GM23338 (cell line): ENCODE data around the gene PRSS2. TPM values are rescaled to one million over a fixed set of nuclear protein-coding genes. Genes with fewer than 3 reads are reported as not detected.

Experiments used
- ATAC-seq: fragments of 200-7000 bp; cut with Tn5 transposase; 3 replicates; pipeline ENCODE4 v1.9.1; 2020
- DNase-seq: peaks from one replicate; pipeline ENCODE4 v3.0.0-alpha.2; 2015; ENCODE audit warnings: low spot score
- H2AFZ ChIP-seq: fragments of 200-600 bp; sonication (generic); 2 replicates; pipeline ENCODE4 v1.8.0; 2016; ENCODE audit warnings: antibody characterized with exemption, mild to moderate bottlenecking, moderate library complexity
- H3F3A ChIP-seq: fragments of 200-600 bp; sonication (generic); replicated peaks from 2 replicates; pipeline ENCODE4 v1.8.0; 2017; ENCODE audit warnings: antibody characterized with exemption, mixed run types, low read depth
- H3K27ac ChIP-seq: fragments of 200-600 bp; sonication (generic); 2 replicates; pipeline ENCODE4 v1.6.1; 2016; ENCODE audit warnings: low read depth
- H3K27me3 ChIP-seq: fragments of 200-600 bp; sonication (generic); 2 replicates; pipeline ENCODE4 v1.8.0; 2016; ENCODE audit warnings: mild to moderate bottlenecking, mixed run types, moderate library complexity; ENCODE audit not compliant: insufficient read depth
- H3K36me3 ChIP-seq: fragments of 200-600 bp; sonication (generic); 2 replicates; pipeline ENCODE4 v1.8.0; 2016; ENCODE audit warnings: mild to moderate bottlenecking; ENCODE audit not compliant: insufficient read depth
- H3K4me1 ChIP-seq: fragments of 200-600 bp; sonication (generic); 2 replicates; pipeline ENCODE4 v1.8.0; 2016; ENCODE audit warnings: mild to moderate bottlenecking, moderate library complexity; ENCODE audit not compliant: insufficient read depth
- H3K4me2 ChIP-seq: fragments of 200-600 bp; sonication (generic); 2 replicates; pipeline ENCODE4 v1.7.1; 2017; ENCODE audit warnings: mixed run types
- H3K4me3 ChIP-seq: fragments of 200-600 bp; sonication (generic); 2 replicates; pipeline ENCODE4 v1.6.1; 2016; ENCODE audit warnings: mixed run types
- H3K79me2 ChIP-seq: fragments of 200-600 bp; sonication (generic); replicated peaks from 2 replicates; pipeline ENCODE4 v1.8.0; 2017; ENCODE audit warnings: mild to moderate bottlenecking; ENCODE audit not compliant: insufficient read depth
- H3K9me2 ChIP-seq: fragments of 200-600 bp; sonication (generic); 2 replicates; pipeline ENCODE4 v1.8.0; 2017; ENCODE audit not compliant: insufficient read depth
- H4K20me1 ChIP-seq: fragments of 200-600 bp; sonication (generic); replicated peaks from 2 replicates; pipeline ENCODE4 v1.8.0; 2017; ENCODE audit warnings: mild to moderate bottlenecking; ENCODE audit not compliant: insufficient read depth
- H3K27ac Mint-ChIP-seq: 2 replicates; pipeline ENCODE4 v1.8.0; 2020; ENCODE audit warnings: inconsistent platforms, mild to moderate bottlenecking, moderate library complexity, mixed read lengths
- H3K27me3 Mint-ChIP-seq: 3 replicates; pipeline ENCODE4 v1.8.0; 2022; ENCODE audit warnings: low read depth, mild to moderate bottlenecking, moderate library complexity, mixed read lengths, inconsistent platforms; ENCODE audit not compliant: insufficient read depth, poor library complexity
- H3K36me3 Mint-ChIP-seq: 3 replicates; pipeline ENCODE4 v1.8.0; 2021; ENCODE audit warnings: low read depth, mild to moderate bottlenecking, inconsistent platforms, moderate library complexity, mixed read lengths
- H3K4me1 Mint-ChIP-seq: 3 replicates; pipeline ENCODE4 v1.8.0; 2020; ENCODE audit warnings: mild to moderate bottlenecking, inconsistent platforms, mixed read lengths
- H3K4me3 Mint-ChIP-seq: 3 replicates; pipeline ENCODE4 v1.8.0; 2021; ENCODE audit warnings: moderate library complexity, mild to moderate bottlenecking, inconsistent platforms, mixed read lengths
- H3K9me3 Mint-ChIP-seq: 3 replicates; pipeline ENCODE4 v1.8.0; 2020; ENCODE audit warnings: moderate library complexity, mild to moderate bottlenecking, inconsistent platforms, mixed read lengths
- EZH2phosphoT487 ChIP-seq: fragments of 200-600 bp; sonication (generic); IDR thresholded peaks from one replicate; pipeline ENCODE4 v1.8.1; 2018; ENCODE audit warnings: antibody characterized with exemption; ENCODE audit not compliant: unreplicated experiment
- JUNB ChIP-seq: IDR thresholded peaks from one replicate; pipeline ENCODE4 v1.6.1; 2016; ENCODE audit warnings: antibody characterized with exemption; ENCODE audit not compliant: unreplicated experiment
- NANOG ChIP-seq: IDR thresholded peaks from 2 replicates; pipeline ENCODE4 v1.6.1; 2016; ENCODE audit warnings: antibody characterized with exemption, borderline replicate concordance
- POLR2AphosphoS5 ChIP-seq: IDR thresholded peaks from 2 replicates; pipeline ENCODE4 v1.6.1; 2016; ENCODE audit warnings: antibody characterized with exemption, low read depth
- STAT1 ChIP-seq: IDR thresholded peaks from one replicate; pipeline ENCODE4 v1.6.1; 2016; ENCODE audit warnings: antibody characterized with exemption; ENCODE audit not compliant: unreplicated experiment
- ZNF114 ChIP-seq: fragments of 250-450 bp; sonication (Bioruptor Pico); IDR thresholded peaks from 2 replicates; pipeline ENCODE4 v1.5.0; 2020; ENCODE audit warnings: mild to moderate bottlenecking, moderate library complexity
- polyA plus RNA-seq: library from polyadenylated mRNA; unstranded; fragments of >200 nt; fragmentation: Nextera tagmentation; extraction: Ambion mirVana; gene quantifications from 2 replicates; pipeline ENCODE4 v1.2.1, GENCODE V29; 2016
- total RNA-seq: library from RNA; depleted of rRNA; stranded (reverse); fragments of >200 nt; shearing (Covaris generic); gene quantifications from 2 replicates; pipeline ENCODE4 v1.2.3, GENCODE V29; 2014
- TF ChIP-seq, protein P1 (sequence below), 2 experiments: fragments of 200-600 bp in 1 of 2; sonication (generic) in 1 of 2; conservative IDR thresholded peaks; 2 replicates each; pipeline versions ENCODE4 v1.5.1 to v1.6.1; 2016 to 2017; ENCODE audit warnings: antibody characterized with exemption in 2 of 2, low read depth in 2 of 2, mild to moderate bottlenecking in 2 of 2, moderate library complexity in 1 of 2
- TF ChIP-seq, protein P2 (sequence below): fragments of 250-450 bp; sonication (Bioruptor Pico); IDR thresholded peaks from 2 replicates; pipeline ENCODE4 v1.5.0; 2020; ENCODE audit warnings: mild to moderate bottlenecking, moderate library complexity
- TF ChIP-seq, protein P3 (sequence below): IDR thresholded peaks from 2 replicates; pipeline ENCODE4 v1.6.1; 2016; ENCODE audit warnings: antibody characterized with exemption

PRSS2 gene
- total and polyA plus RNA-seq, 2 experiments from 2014 or later = not detected

DNA sequence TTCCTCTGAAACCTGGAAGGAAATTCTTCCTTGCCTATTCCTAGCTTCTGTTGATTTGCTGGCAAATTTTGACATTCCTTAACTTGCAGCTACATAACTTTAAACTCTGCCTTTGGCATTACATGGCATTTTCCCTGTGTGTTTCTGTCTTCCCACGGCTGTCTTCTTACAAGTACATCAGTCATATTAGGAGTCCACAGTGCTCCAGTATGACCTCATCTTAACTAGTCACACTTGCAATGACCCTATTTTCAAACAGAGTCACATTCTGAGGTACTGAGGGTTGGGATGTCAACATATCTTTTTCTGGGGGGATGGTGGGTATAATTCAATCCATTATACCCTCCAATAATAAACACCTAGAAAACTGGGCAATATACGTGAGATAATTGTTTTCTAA, 46.7 kb downstream of the PRSS2 start:
- H3K27ac Mint-ChIP-seq = no peak overlapping the region
- TF ChIP-seq, protein P1, sequence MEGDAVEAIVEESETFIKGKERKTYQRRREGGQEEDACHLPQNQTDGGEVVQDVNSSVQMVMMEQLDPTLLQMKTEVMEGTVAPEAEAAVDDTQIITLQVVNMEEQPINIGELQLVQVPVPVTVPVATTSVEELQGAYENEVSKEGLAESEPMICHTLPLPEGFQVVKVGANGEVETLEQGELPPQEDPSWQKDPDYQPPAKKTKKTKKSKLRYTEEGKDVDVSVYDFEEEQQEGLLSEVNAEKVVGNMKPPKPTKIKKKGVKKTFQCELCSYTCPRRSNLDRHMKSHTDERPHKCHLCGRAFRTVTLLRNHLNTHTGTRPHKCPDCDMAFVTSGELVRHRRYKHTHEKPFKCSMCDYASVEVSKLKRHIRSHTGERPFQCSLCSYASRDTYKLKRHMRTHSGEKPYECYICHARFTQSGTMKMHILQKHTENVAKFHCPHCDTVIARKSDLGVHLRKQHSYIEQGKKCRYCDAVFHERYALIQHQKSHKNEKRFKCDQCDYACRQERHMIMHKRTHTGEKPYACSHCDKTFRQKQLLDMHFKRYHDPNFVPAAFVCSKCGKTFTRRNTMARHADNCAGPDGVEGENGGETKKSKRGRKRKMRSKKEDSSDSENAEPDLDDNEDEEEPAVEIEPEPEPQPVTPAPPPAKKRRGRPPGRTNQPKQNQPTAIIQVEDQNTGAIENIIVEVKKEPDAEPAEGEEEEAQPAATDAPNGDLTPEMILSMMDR (conservative IDR thresholded peaks at IDR 0.05; ENCODE audit: low read depth in 2 of 2) = no peak
- TF ChIP-seq JUNB (no peak), STAT1 (no peak), NANOG (no peak), POLR2AphosphoS5 (no peak), EZH2phosphoT487 (no peak), ZNF114 (CRISPR knock-in tag) (no peak)
- TF ChIP-seq, protein P2, sequence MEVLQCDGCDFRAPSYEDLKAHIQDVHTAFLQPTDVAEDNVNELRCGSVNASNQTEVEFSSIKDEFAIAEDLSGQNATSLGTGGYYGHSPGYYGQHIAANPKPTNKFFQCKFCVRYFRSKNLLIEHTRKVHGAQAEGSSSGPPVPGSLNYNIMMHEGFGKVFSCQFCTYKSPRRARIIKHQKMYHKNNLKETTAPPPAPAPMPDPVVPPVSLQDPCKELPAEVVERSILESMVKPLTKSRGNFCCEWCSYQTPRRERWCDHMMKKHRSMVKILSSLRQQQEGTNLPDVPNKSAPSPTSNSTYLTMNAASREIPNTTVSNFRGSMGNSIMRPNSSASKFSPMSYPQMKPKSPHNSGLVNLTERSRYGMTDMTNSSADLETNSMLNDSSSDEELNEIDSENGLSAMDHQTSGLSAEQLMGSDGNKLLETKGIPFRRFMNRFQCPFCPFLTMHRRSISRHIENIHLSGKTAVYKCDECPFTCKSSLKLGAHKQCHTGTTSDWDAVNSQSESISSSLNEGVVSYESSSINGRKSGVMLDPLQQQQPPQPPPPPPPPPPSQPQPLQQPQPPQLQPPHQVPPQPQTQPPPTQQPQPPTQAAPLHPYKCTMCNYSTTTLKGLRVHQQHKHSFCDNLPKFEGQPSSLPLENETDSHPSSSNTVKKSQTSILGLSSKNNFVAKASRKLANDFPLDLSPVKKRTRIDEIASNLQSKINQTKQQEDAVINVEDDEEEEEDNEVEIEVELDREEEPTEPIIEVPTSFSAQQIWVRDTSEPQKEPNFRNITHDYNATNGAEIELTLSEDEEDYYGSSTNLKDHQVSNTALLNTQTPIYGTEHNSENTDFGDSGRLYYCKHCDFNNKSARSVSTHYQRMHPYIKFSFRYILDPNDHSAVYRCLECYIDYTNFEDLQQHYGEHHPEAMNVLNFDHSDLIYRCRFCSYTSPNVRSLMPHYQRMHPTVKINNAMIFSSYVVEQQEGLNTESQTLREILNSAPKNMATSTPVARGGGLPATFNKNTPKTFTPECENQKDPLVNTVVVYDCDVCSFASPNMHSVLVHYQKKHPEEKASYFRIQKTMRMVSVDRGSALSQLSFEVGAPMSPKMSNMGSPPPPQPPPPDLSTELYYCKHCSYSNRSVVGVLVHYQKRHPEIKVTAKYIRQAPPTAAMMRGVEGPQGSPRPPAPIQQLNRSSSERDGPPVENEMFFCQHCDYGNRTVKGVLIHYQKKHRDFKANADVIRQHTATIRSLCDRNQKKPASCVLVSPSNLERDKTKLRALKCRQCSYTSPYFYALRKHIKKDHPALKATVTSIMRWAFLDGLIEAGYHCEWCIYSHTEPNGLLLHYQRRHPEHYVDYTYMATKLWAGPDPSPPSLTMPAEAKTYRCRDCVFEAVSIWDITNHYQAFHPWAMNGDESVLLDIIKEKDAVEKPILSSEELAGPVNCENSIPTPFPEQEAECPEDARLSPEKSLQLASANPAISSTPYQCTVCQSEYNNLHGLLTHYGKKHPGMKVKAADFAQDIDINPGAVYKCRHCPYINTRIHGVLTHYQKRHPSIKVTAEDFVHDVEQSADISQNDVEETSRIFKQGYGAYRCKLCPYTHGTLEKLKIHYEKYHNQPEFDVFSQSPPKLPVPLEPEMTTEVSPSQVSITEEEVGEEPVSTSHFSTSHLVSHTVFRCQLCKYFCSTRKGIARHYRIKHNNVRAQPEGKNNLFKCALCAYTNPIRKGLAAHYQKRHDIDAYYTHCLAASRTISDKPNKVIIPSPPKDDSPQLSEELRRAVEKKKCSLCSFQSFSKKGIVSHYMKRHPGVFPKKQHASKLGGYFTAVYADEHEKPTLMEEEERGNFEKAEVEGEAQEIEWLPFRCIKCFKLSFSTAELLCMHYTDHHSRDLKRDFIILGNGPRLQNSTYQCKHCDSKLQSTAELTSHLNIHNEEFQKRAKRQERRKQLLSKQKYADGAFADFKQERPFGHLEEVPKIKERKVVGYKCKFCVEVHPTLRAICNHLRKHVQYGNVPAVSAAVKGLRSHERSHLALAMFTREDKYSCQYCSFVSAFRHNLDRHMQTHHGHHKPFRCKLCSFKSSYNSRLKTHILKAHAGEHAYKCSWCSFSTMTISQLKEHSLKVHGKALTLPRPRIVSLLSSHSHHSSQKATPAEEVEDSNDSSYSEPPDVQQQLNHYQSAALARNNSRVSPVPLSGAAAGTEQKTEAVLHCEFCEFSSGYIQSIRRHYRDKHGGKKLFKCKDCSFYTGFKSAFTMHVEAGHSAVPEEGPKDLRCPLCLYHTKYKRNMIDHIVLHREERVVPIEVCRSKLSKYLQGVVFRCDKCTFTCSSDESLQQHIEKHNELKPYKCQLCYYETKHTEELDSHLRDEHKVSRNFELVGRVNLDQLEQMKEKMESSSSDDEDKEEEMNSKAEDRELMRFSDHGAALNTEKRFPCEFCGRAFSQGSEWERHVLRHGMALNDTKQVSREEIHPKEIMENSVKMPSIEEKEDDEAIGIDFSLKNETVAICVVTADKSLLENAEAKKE (CRISPR knock-in tag) = no peak
- TF ChIP-seq, protein P3, sequence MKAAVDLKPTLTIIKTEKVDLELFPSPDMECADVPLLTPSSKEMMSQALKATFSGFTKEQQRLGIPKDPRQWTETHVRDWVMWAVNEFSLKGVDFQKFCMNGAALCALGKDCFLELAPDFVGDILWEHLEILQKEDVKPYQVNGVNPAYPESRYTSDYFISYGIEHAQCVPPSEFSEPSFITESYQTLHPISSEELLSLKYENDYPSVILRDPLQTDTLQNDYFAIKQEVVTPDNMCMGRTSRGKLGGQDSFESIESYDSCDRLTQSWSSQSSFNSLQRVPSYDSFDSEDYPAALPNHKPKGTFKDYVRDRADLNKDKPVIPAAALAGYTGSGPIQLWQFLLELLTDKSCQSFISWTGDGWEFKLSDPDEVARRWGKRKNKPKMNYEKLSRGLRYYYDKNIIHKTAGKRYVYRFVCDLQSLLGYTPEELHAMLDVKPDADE = no peak
- H3K4me3 Mint-ChIP-seq = no peak overlapping the region
- peaks cover 6% of the 10 kb centered on the region for H3K9me3 Mint-ChIP-seq
- DNase-seq = no peak
- H3K9me2 ChIP-seq = no peaks in the 10 kb centered on the region
- no peaks in the 10 kb centered on the region for H4K20me1 ChIP-seq
- no peak overlapping the region for H3K27ac ChIP-seq
- H3K79me2 ChIP-seq = no peaks in the 10 kb centered on the region
- H3K4me1 ChIP-seq = peaks cover 22% of the 10 kb centered on the region
- H3K4me3 ChIP-seq = no peak overlapping the region
- no peaks in the 10 kb centered on the region for H3K36me3 ChIP-seq
- ATAC-seq = no peak
- no peaks in the 10 kb centered on the region for H3K27me3 ChIP-seq
- no peak overlapping the region for H2AFZ ChIP-seq
- H3K4me2 ChIP-seq = no peak overlapping the region
- H3K36me3 Mint-ChIP-seq = peaks cover 3% of the 10 kb centered on the region; the same call in 1 of the 3 replicates
- H3K27me3 Mint-ChIP-seq = peaks cover 9% of the 10 kb centered on the region
- H3F3A ChIP-seq = no peaks in the 10 kb centered on the region
- H3K4me1 Mint-ChIP-seq = peaks cover 32% of the 10 kb centered on the region
